Measurements from ENCODE around the gene TMEM63A.

GRCh38 chr1:225860876-225861441 is 21.2 kb downstream of the TMEM63A start:
- TF ChIP-seq CTCF (conservative IDR thresholded peaks at IDR 0.05 in 1 of 2, IDR thresholded peaks at IDR 0.05 in 1 of 2; ENCODE audit: low read depth in 1 of 2, low read length in 2 of 2) (no peak), EZH2 (IDR thresholded peaks at IDR 0.05; ENCODE audit: low read length, missing control alignments) (no peak)

Data from fibroblast of lung (primary cell).